Left ventricle myocardium inferior (tissue), 1 donor: ENCODE measurements around the gene CALN1. TPM values are rescaled to one million over a fixed set of nuclear protein-coding genes. Genes with fewer than 3 reads are reported as not detected.
"Not testable (repeated sequence)": the region's sequence is repeated elsewhere in the genome, so short reads cannot be mapped to it uniquely, and the experiment has no call there.

Experiments
- DNase-seq: peaks from one replicate; pipeline ENCODE4 v3.0.0-alpha.2; 2020
- H3K27ac ChIP-seq: fragments of 200-600 bp; replicated peaks from 2 replicates; pipeline ENCODE4 v1.8.0; 2021
- H3K27me3 ChIP-seq: fragments of 200-600 bp; 2 replicates; pipeline ENCODE4 v1.8.0; 2021; ENCODE audit warnings: low read depth
- H3K36me3 ChIP-seq: fragments of 200-600 bp; 2 replicates; pipeline ENCODE4 v1.8.0; 2021
- H3K4me1 ChIP-seq: fragments of 200-600 bp; 2 replicates; pipeline ENCODE4 v1.8.0; 2021
- H3K4me3 ChIP-seq: fragments of 200-600 bp; 2 replicates; pipeline ENCODE4 v1.8.0; 2021; ENCODE audit warnings: mild to moderate bottlenecking, moderate library complexity
- H3K9me3 ChIP-seq: fragments of 200-600 bp; replicated peaks from 2 replicates; pipeline ENCODE4 v1.8.0; 2021
- CTCF ChIP-seq: fragments of 200-600 bp; IDR thresholded peaks from 2 replicates; pipeline ENCODE4 v1.8.0; 2021; ENCODE audit warnings: antibody characterized with exemption, mild to moderate bottlenecking, borderline replicate concordance
- intact Hi-C: fragments of 100-400 bp; cut with micrococcal nuclease; formaldehyde crosslinking; loops from one replicate; pipeline ENCODE4 v1.11.0; 2022
- total RNA-seq: library from RNA; stranded (reverse); fragmentation: NEBNext Ultra II Directional; extraction: Animal tissue kit (Norgen Biotek cat#: 25700); gene quantifications from one replicate; pipeline ENCODE4 v1.2.1, GENCODE V29; 2021
- donor health status: DM: no; HTN: yes; CAD: no; lungs with severe emphysema.

Gene CALN1
- total RNA-seq, 1 donor from 2014 or later: not detected

- Histone ChIP-seq H3K9me3 (peaks cover 17% of the 10 kb centered on the region), H3K27me3 (peaks cover 27% of the 10 kb centered on the region), H3K36me3 (no peaks in the 10 kb centered on the region), H3K4me1 (no peaks in the 10 kb centered on the region), H3K4me3 (no peak overlapping the region), H3K27ac (no peak overlapping the region)
- TF ChIP-seq CTCF: no peak
- DNase-seq: no peak
- intact Hi-C loops: no loop called here
These were observed 666.1 kb downstream of the CALN1 start for GRCh38 chr7:71746006-71746405.

GRCh38 chr7:71740174-71740560 is 672.0 kb downstream of the CALN1 start:
- intact Hi-C loops: no loop called here
- Histone ChIP-seq H3K36me3 (no peaks in the 10 kb centered on the region), H3K9me3 (no peaks in the 10 kb centered on the region), H3K27me3 (peaks cover 1% of the 10 kb centered on the region), H3K4me1 (no peaks in the 10 kb centered on the region), H3K4me3 (no peak overlapping the region), H3K27ac (no peak overlapping the region)
- no peak for DNase-seq
- no peak for TF ChIP-seq CTCF

GRCh38 chr7:71739520-71740173 is 672.5 kb downstream of the CALN1 start:
- Histone ChIP-seq H3K27me3 (peaks cover 5% of the 10 kb centered on the region), H3K9me3 (no peaks in the 10 kb centered on the region), H3K36me3 (no peaks in the 10 kb centered on the region), H3K4me3 (no peak overlapping the region), H3K27ac (no peak overlapping the region), H3K4me1 (no peaks in the 10 kb centered on the region)
- TF ChIP-seq CTCF: no peak
- DNase-seq: no peak
- intact Hi-C loops: loop anchor here (5.0 kb wide), 1 partner anchor 882 kb away; no protein-coding TSS in a partner anchor

- DNase-seq, H3K27ac ChIP-seq, H3K4me1 ChIP-seq: not testable (repeated sequence)
These were observed 674.1 kb downstream of the CALN1 start for GRCh38 chr7:71737931-71738540.

GRCh38 chr7:71735961-71736556 is 676.1 kb downstream of the CALN1 start:
- no peaks in the 10 kb centered on the region for H3K4me1 ChIP-seq
- peaks cover 12% of the 10 kb centered on the region for H3K27me3 ChIP-seq
- H3K4me3 ChIP-seq: no peak overlapping the region
- peak; percentile 91 for TF ChIP-seq CTCF
- intact Hi-C loops: loop anchor here (5.0 kb wide), 1 partner anchor 879 kb away; no protein-coding TSS in a partner anchor
- H3K36me3 ChIP-seq: no peaks in the 10 kb centered on the region
- no peaks in the 10 kb centered on the region for H3K9me3 ChIP-seq
- DNase-seq: no peak
- no peak overlapping the region for H3K27ac ChIP-seq

More at GRCh38 chr7:71737931-71738540, 674.1 kb downstream of the CALN1 start:
- not testable (repeated sequence) for H3K4me3 ChIP-seq, H3K9me3 ChIP-seq, H3K36me3 ChIP-seq
- peaks cover 12% of the 10 kb centered on the region for H3K27me3 ChIP-seq
- intact Hi-C loops: loop anchor here (5.0 kb wide), 1 partner anchor 881 kb away; no protein-coding TSS in a partner anchor
